CD14-positive monocyte (primary cell): ENCODE measurements around the gene POU2F1. TPM values are rescaled to one million over a fixed set of nuclear protein-coding genes. Genes with fewer than 3 reads are reported as not detected.

ENCODE experiments used
- DNase-seq, 3 donors: peaks; one replicate each; pipeline ENCODE4 v3.0.0-alpha.2; 2011 to 2022
- H2AFZ ChIP-seq: 2 replicates; pipeline ENCODE4 v1.6.0; 2012; ENCODE audit warnings: mild to moderate bottlenecking, low read depth, low read length, inconsistent platforms; ENCODE audit not compliant: insufficient read depth, poor library complexity, severe bottlenecking
- H3K27ac ChIP-seq, 2 donors: 1 replicate in 1 of 2; 2 replicates in 1 of 2; pipeline ENCODE4 v1.5.1; 2012 to 2013; ENCODE audit warnings: low read length in 2 of 2, control low read depth in 1 of 2, inconsistent platforms in 1 of 2, low read depth in 1 of 2, mild to moderate bottlenecking in 1 of 2
- H3K27me3 ChIP-seq, 2 donors: one replicate each; pipeline versions ENCODE4 v1.6.0 to v1.6.1; 2011 to 2013; ENCODE audit warnings: low read length in 2 of 2; ENCODE audit not compliant: control insufficient read depth in 2 of 2, insufficient read depth in 2 of 2
- H3K36me3 ChIP-seq, 2 donors: replicated peaks in 1 of 2; 1 replicate in 1 of 2; 2 replicates in 1 of 2; pipeline versions ENCODE4 v1.5.1 to v1.6.1; 2012 to 2013; ENCODE audit warnings: low read length in 2 of 2, control low read depth in 1 of 2, inconsistent platforms in 1 of 2, mild to moderate bottlenecking in 1 of 2; ENCODE audit not compliant: insufficient read depth in 2 of 2, control insufficient read depth in 1 of 2
- H3K4me1 ChIP-seq, 2 donors: 1 replicate in 1 of 2; 2 replicates in 1 of 2; pipeline versions ENCODE4 v1.5.1 to v1.6.1; 2012 to 2013; ENCODE audit warnings: low read length in 2 of 2, control low read depth in 1 of 2, inconsistent platforms in 1 of 2, mild to moderate bottlenecking in 1 of 2, moderate library complexity in 1 of 2; ENCODE audit not compliant: insufficient read depth in 2 of 2, control insufficient read depth in 1 of 2
- H3K4me2 ChIP-seq: replicated peaks from 2 replicates; pipeline ENCODE3; 2012; ENCODE audit warnings: low read length, moderate library complexity, mild to moderate bottlenecking; ENCODE audit not compliant: poor library complexity, severe bottlenecking; ENCODE audit errors: extremely low read depth
- H3K4me3 ChIP-seq, 3 experiments: fragments of 200-600 bp in 1 of 3; sonication (generic) in 1 of 3; replicated peaks in 1 of 3; 1 replicate in 2 of 3; 2 replicates in 1 of 3; pipeline ENCODE4 v1.5.1; 2011 to 2013; ENCODE audit warnings: low read length in 3 of 3, mild to moderate bottlenecking in 3 of 3, control low read depth in 2 of 3, low read depth in 2 of 3, inconsistent platforms in 1 of 3, moderate library complexity in 1 of 3
- H3K79me2 ChIP-seq: 2 replicates; pipeline ENCODE4 v1.6.0; 2012; ENCODE audit warnings: mild to moderate bottlenecking, control low read depth, inconsistent platforms, low read length, moderate library complexity; ENCODE audit not compliant: insufficient read depth
- H3K9ac ChIP-seq: 2 replicates; pipeline ENCODE4 v1.6.0; 2017; ENCODE audit warnings: low read length, mild to moderate bottlenecking; ENCODE audit not compliant: insufficient read depth, poor library complexity, severe bottlenecking
- H3K9me3 ChIP-seq, 2 donors: replicated peaks in 1 of 2; 1 replicate in 1 of 2; 2 replicates in 1 of 2; pipeline versions ENCODE4 v1.5.1 to v1.6.1; 2012 to 2013; ENCODE audit warnings: low read length in 2 of 2, control low read depth in 1 of 2; ENCODE audit not compliant: control insufficient read depth in 1 of 2, insufficient read depth in 1 of 2
- H4K20me1 ChIP-seq: 2 replicates; pipeline ENCODE4 v1.6.0; 2012; ENCODE audit warnings: mild to moderate bottlenecking, low read length, control low read depth, moderate library complexity; ENCODE audit not compliant: insufficient read depth
- H3K27ac Mint-ChIP-seq, 7 donors: one replicate each; pipeline ENCODE4 v1.8.0; 2020; ENCODE audit warnings: mild to moderate bottlenecking in 7 of 7, mixed read lengths in 7 of 7, moderate library complexity in 6 of 7, inconsistent platforms in 2 of 7
- H3K27me3 Mint-ChIP-seq, 3 donors: one replicate each; pipeline ENCODE4 v1.8.0; 2021 to 2022; ENCODE audit warnings: low read depth in 3 of 3, mild to moderate bottlenecking in 3 of 3, mixed read lengths in 3 of 3, moderate library complexity in 3 of 3, inconsistent platforms in 1 of 3
- H3K36me3 Mint-ChIP-seq, 2 donors: one replicate each; pipeline ENCODE4 v1.8.0; 2020; ENCODE audit warnings: mixed read lengths in 2 of 2, inconsistent platforms in 1 of 2, mild to moderate bottlenecking in 1 of 2
- H3K4me1 Mint-ChIP-seq: one replicate; pipeline ENCODE4 v1.8.0; 2020; ENCODE audit warnings: mild to moderate bottlenecking, mixed read lengths
- H3K4me3 Mint-ChIP-seq, 2 donors: one replicate each; pipeline ENCODE4 v1.8.0; 2020; ENCODE audit warnings: mild to moderate bottlenecking in 2 of 2, mixed read lengths in 2 of 2, moderate library complexity in 1 of 2
- H3K9me3 Mint-ChIP-seq, 7 donors: one replicate each; pipeline ENCODE4 v1.8.0; 2020 to 2022; ENCODE audit warnings: mixed read lengths in 7 of 7, mild to moderate bottlenecking in 6 of 7, moderate library complexity in 6 of 7, inconsistent platforms in 2 of 7
- CTCF ChIP-seq: fragments of 200-600 bp; IDR thresholded peaks from one replicate; pipeline ENCODE4 v1.8.0; 2022; ENCODE audit warnings: antibody characterized with exemption, mild to moderate bottlenecking
- WGBS: methylation state at CpG from one replicate; pipeline ENCODE4 v1.1.5; 2013; ENCODE audit warnings: missing lambda C conversion rate; ENCODE audit not compliant: insufficient coverage; 5-methylcytosine and 5-hydroxymethylcytosine counted together
- intact Hi-C, 2 donors: fragments of 100-400 bp; cut with micrococcal nuclease; formaldehyde crosslinking; loops; one replicate each; pipeline versions ENCODE4 v1.15.0 to v1.15.1; 2023
- polyA plus RNA-seq, 3 donors: library from polyadenylated mRNA; depleted of rRNA in 1 of 3; unstranded in 2 of 3; stranded (reverse) in 1 of 3; fragments of 300-500 nt in 2 of 3; fragments of >200 nt in 1 of 3; fragmentation: Illumina TruSeq in 2 of 3; gene quantifications; 1 replicate in 2 of 3; 2 replicates in 1 of 3; pipeline ENCODE4 v1.2.3, GENCODE V29; 2012 to 2021

Gene POU2F1
- polyA plus RNA-seq, 3 donors, result 2.3 to 4.2 (median 3.9) TPM

GRCh38 chr1:167238713-167239112, 18.0 kb downstream of the POU2F1 start:
- Histone ChIP-seq H3K79me2 (peaks cover 33% of the 10 kb centered on the region), H3K9ac (no peak overlapping the region), H3K4me3 (no peak overlapping the region), H2AFZ (no peak overlapping the region), H3K4me2 (no peak overlapping the region), H3K36me3 (no peaks in the 10 kb centered on the region), H4K20me1 (peaks cover 56% of the 10 kb centered on the region), H3K9me3 (no peaks in the 10 kb centered on the region), H3K4me1 (peaks cover 6 to 8% of the 10 kb centered on the region in 2 donors), H3K27ac (no peak overlapping the region), H3K27me3 (no peaks in the 10 kb centered on the region)
- no peak for TF ChIP-seq CTCF
- H3K36me3 Mint-ChIP-seq, result peaks cover 0 to under 1% of the 10 kb centered on the region in 2 donors
- intact Hi-C loops, result no loop called here
- DNase-seq, result no peak
- peaks cover 13% of the 10 kb centered on the region for H3K4me1 Mint-ChIP-seq
- no peak overlapping the region for H3K4me3 Mint-ChIP-seq
- peaks cover 0 to under 1% (median 0%) of the 10 kb centered on the region in 7 donors for H3K9me3 Mint-ChIP-seq
- H3K27ac Mint-ChIP-seq, result no peak overlapping the region
- H3K27me3 Mint-ChIP-seq, result no peaks in the 10 kb centered on the region

GRCh38 chr1:167239257-167239656, 18.6 kb downstream of the POU2F1 start:
- Histone ChIP-seq H3K4me1 (peaks cover 6 to 8% of the 10 kb centered on the region in 2 donors), H4K20me1 (peaks cover 59% of the 10 kb centered on the region), H3K79me2 (peaks cover 30% of the 10 kb centered on the region), H3K9ac (no peak overlapping the region), H3K4me3 (no peak overlapping the region), H3K27me3 (no peaks in the 10 kb centered on the region), H3K27ac (no peak overlapping the region), H3K9me3 (peaks cover 0 to 5% of the 10 kb centered on the region in 2 donors), H2AFZ (no peak overlapping the region), H3K4me2 (no peak overlapping the region), H3K36me3 (no peaks in the 10 kb centered on the region)
- DNase-seq, result no peak
- H3K27me3 Mint-ChIP-seq, result no peaks in the 10 kb centered on the region
- peaks cover 0 to 5% (median 5%) of the 10 kb centered on the region in 7 donors for H3K9me3 Mint-ChIP-seq
- no peak for TF ChIP-seq CTCF
- peaks cover 3 to 4% of the 10 kb centered on the region in 2 donors for H3K36me3 Mint-ChIP-seq
- H3K27ac Mint-ChIP-seq, result no peak overlapping the region
- no CpG with 5 or more reads among the region's 2 CpGs for WGBS
- H3K4me1 Mint-ChIP-seq, result peaks cover 13% of the 10 kb centered on the region
- intact Hi-C loops, result no loop called here
- H3K4me3 Mint-ChIP-seq, result no peak overlapping the region
